ENCODE results near the gene PHLPP1. TPM values are rescaled to one million over a fixed set of nuclear protein-coding genes. Genes with fewer than 3 reads are reported as not detected.

The PHLPP1 gene
- total RNA-seq, 1 donor from 2014 or later, result 47.3 TPM

DNA sequence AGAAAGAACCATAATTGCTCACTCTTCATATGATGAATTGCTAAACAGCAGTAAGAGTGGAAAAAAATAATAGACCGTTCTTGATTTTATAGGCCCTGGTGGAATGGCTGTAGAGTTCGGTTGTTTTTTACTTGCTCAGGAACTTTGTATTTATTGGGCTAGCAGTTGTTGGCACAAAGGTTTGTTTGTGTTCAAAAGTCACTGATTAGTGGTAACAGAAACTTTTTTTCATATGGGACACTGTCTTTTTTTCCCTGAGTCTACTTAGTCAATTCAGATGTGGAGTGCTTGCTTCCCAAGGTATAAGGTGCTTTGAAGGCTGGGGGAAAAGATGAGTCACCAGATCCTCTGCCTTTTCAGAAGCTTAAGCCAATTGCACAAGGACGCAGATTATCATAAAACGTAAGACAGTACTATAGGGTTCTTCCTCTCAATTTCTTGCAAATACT, 25.8 kb downstream of the PHLPP1 start:
- H3K9me3 Mint-ChIP-seq (ENCODE audit: unreplicated experiment), result no peaks in the 10 kb centered on the region
- TF ChIP-seq, protein P1, sequence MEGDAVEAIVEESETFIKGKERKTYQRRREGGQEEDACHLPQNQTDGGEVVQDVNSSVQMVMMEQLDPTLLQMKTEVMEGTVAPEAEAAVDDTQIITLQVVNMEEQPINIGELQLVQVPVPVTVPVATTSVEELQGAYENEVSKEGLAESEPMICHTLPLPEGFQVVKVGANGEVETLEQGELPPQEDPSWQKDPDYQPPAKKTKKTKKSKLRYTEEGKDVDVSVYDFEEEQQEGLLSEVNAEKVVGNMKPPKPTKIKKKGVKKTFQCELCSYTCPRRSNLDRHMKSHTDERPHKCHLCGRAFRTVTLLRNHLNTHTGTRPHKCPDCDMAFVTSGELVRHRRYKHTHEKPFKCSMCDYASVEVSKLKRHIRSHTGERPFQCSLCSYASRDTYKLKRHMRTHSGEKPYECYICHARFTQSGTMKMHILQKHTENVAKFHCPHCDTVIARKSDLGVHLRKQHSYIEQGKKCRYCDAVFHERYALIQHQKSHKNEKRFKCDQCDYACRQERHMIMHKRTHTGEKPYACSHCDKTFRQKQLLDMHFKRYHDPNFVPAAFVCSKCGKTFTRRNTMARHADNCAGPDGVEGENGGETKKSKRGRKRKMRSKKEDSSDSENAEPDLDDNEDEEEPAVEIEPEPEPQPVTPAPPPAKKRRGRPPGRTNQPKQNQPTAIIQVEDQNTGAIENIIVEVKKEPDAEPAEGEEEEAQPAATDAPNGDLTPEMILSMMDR (IDR thresholded peaks at IDR 0.05; ENCODE audit: unreplicated experiment), result no peak
- peaks cover 2% of the 10 kb centered on the region for H3K27me3 Mint-ChIP-seq (ENCODE audit: unreplicated experiment)
- H3K27ac Mint-ChIP-seq (ENCODE audit: unreplicated experiment), result no peak overlapping the region
- no peaks in the 10 kb centered on the region for H3K36me3 Mint-ChIP-seq (ENCODE audit: low read depth, unreplicated experiment)
- no peak for DNase-seq (ENCODE audit: low spot score)
- no peak overlapping the region for H3K4me3 Mint-ChIP-seq (ENCODE audit: unreplicated experiment)
- peaks cover 49% of the 10 kb centered on the region for H3K4me1 Mint-ChIP-seq (ENCODE audit: unreplicated experiment)

DNA sequence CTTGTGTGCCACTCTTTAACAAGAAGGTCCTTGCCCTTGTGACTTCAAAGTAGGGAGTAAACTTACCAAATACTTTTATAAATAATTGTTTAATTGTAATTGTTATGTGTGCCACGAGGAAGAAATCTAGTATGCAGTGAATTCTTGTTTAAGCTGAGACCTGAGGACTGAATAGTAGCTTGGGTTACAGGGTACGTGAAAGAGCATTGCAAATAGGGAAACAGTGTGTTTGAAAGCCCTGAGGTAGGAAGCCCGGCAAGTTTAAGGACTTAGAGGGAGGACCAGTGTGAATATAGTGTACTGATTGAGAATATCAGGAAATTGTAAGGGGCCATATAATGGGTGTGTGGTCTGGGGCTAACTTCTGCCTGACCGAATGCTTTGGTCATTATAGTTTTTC, 26.2 kb downstream of the PHLPP1 start:
- TF ChIP-seq, protein P1 (IDR thresholded peaks at IDR 0.05; ENCODE audit: unreplicated experiment), result no peak
- Mint-ChIP-seq H3K9me3 (ENCODE audit: unreplicated experiment) (no peaks in the 10 kb centered on the region), H3K36me3 (ENCODE audit: low read depth, unreplicated experiment) (no peaks in the 10 kb centered on the region), H3K27me3 (ENCODE audit: unreplicated experiment) (no peaks in the 10 kb centered on the region), H3K4me3 (ENCODE audit: unreplicated experiment) (no peak overlapping the region), H3K4me1 (ENCODE audit: unreplicated experiment) (peaks cover 47% of the 10 kb centered on the region), H3K27ac (ENCODE audit: unreplicated experiment) (peak overlapping the region; percentile 75)
- no peak for DNase-seq (ENCODE audit: low spot score)

DNA sequence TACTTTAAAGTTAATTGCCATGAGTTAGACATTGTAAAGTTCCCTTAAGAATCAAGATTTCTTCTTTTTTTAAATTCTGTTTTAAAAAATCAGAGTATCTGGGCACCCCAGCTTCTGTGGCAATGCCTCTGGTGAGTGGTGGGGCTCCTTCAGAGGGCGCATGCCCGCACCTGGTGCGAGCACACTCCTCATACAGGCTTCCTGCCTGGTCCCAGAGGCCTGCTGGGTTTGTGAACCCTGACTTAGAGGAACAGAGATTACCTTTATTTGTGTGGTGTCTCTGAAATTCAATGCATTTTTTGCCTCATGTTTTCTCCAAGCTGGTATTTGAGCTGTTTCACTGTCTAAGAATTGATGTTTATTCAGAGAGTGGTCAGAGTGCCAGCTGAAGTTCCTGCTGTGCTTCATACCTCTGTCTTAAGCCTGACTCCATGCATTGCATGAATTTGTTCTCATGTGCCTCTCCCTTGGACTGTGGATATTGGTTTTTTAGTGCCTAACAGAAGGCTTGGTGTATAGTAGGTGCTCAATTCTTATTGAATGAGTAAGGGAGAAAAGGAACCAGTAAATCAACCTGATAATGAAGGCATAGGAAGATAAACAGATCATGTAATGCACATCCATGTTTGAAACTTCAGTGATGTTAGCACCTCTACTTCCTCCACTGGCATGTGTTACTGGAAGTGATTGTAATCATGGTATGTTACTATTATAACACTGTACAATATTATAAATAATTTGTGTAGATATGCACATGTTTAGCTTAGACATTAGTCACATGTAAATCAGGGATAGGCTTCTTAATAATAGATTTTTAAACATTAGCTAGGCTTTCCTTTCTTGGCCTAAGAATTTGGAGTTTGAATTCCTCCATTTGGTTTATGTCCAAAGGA, 29.0 kb downstream of the PHLPP1 start:
- Mint-ChIP-seq H3K27ac (ENCODE audit: unreplicated experiment) (peak overlapping the region; percentile 4), H3K9me3 (ENCODE audit: unreplicated experiment) (no peaks in the 10 kb centered on the region), H3K27me3 (ENCODE audit: unreplicated experiment) (no peaks in the 10 kb centered on the region), H3K4me1 (ENCODE audit: unreplicated experiment) (peaks cover 44% of the 10 kb centered on the region), H3K36me3 (ENCODE audit: low read depth, unreplicated experiment) (no peaks in the 10 kb centered on the region), H3K4me3 (ENCODE audit: unreplicated experiment) (no peak overlapping the region)
- TF ChIP-seq, protein P1 (IDR thresholded peaks at IDR 0.05; ENCODE audit: unreplicated experiment), result no peak
- DNase-seq (ENCODE audit: low spot score), result no peak

DNA sequence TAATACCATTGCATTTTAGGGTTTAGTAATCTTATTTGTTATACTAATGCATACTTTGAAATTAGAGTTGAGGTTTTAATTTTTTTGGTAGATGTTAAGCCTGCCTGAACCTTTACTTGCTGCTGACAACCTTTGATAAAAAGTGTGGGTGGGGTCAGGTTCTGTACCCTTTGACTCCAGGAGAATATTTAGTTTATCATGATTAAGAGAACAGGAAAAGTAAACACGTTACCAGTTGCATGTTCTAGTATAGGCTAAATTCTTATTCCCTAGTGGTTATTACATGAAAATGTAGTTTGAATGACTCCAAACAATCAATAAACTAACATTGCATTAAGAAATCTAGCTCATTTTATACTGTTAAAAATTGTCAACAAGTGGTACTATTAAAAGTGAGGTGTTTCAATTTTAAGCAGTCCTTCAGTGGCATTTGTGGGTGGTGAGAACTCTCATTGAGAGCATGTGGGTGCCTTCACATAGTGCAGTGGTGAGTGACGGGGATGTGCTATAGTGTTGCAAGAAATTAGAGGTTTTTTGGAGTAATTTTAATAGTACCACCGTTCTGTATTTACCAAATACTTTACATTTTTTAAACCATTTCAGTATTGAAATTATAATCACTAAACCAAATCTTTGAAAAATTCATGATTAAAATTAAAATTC, 29.9 kb downstream of the PHLPP1 start:
- H3K4me1 Mint-ChIP-seq (ENCODE audit: unreplicated experiment), result peaks cover 45% of the 10 kb centered on the region
- no peak for DNase-seq (ENCODE audit: low spot score)
- H3K27me3 Mint-ChIP-seq (ENCODE audit: unreplicated experiment), result no peaks in the 10 kb centered on the region
- H3K36me3 Mint-ChIP-seq (ENCODE audit: low read depth, unreplicated experiment), result no peaks in the 10 kb centered on the region
- no peaks in the 10 kb centered on the region for H3K9me3 Mint-ChIP-seq (ENCODE audit: unreplicated experiment)
- no peak overlapping the region for H3K27ac Mint-ChIP-seq (ENCODE audit: unreplicated experiment)
- H3K4me3 Mint-ChIP-seq (ENCODE audit: unreplicated experiment), result no peak overlapping the region
- TF ChIP-seq, protein P1 (IDR thresholded peaks at IDR 0.05; ENCODE audit: unreplicated experiment), result no peak

DNA sequence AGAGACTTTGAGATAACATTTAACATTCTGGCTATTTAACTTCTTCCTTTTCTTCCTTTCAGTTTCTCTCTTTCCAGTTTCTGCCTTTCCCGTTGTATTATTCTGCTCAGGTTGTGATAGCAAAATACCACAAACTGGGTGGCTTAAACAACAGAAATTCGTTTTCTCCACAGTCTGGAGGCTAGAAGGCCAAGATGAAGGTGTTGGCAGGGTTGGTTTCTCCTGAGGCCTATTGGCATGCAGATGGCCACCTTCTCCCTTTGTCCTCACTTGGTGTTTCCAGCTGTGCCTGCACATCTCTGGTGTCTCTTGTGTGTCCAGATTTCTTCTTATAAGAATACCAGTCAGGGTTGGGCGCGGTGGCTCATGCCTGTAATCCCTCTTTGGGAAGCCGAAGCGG, 34.0 kb downstream of the PHLPP1 start:
- no peak for DNase-seq (ENCODE audit: low spot score)
- no peak overlapping the region for H3K4me3 Mint-ChIP-seq (ENCODE audit: unreplicated experiment)
- peak overlapping the region; percentile 71 for H3K27ac Mint-ChIP-seq (ENCODE audit: unreplicated experiment)
- H3K27me3 Mint-ChIP-seq (ENCODE audit: unreplicated experiment), result no peaks in the 10 kb centered on the region
- TF ChIP-seq, protein P1 (IDR thresholded peaks at IDR 0.05; ENCODE audit: unreplicated experiment), result no peak
- no peaks in the 10 kb centered on the region for H3K9me3 Mint-ChIP-seq (ENCODE audit: unreplicated experiment)
- H3K36me3 Mint-ChIP-seq (ENCODE audit: low read depth, unreplicated experiment), result no peaks in the 10 kb centered on the region
- peaks cover 62% of the 10 kb centered on the region for H3K4me1 Mint-ChIP-seq (ENCODE audit: unreplicated experiment)

All from endothelial cell (in vitro differentiated cells).